Measurements from ENCODE around the gene NFIB. TPM values are rescaled to one million over a fixed set of nuclear protein-coding genes. Genes with fewer than 3 reads are reported as not detected.

Gene NFIB
- polyA plus RNA-seq, 3 donors = not detected

DNA sequence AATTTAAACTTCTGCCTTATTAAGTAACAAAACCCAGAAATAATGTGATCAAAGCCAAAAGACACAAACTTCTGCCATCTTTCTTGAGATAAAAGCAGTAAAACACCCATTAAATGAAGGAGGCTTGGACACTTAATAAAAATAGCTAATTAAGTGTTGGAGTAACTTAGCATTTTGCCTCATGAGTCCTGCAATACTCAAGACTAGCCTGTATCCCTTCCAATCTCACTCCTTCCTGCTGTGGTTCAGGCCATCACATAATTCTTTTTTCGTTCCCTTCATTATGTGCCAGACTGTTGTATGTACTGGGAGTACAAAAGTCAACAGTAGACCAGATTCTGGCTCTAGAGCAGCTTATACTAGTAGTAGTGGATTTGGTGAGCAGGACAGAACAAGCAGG is 250.2 kb downstream of the NFIB start:
- no peak for DNase-seq
- H3K27ac ChIP-seq (ENCODE audit: low read depth in 1 of 2, low read length in 2 of 2) = no peak overlapping the region
- Mint-ChIP-seq H3K9me3 (peaks cover 0 to 14% (median 8%) of the 10 kb centered on the region in 7 donors), H3K27me3 (ENCODE audit: low read depth in 3 of 3) (no peaks in the 10 kb centered on the region), H3K27ac (no peak overlapping the region), H3K4me1 (no peaks in the 10 kb centered on the region), H3K4me3 (no peak overlapping the region), H3K36me3 (no peaks in the 10 kb centered on the region)
- no peaks in the 10 kb centered on the region for H3K79me2 ChIP-seq (ENCODE audit: insufficient read depth, low read length)
- no peak overlapping the region for H3K9ac ChIP-seq (ENCODE audit: insufficient read depth, low read length, poor library complexity, severe bottlenecking)
- TF ChIP-seq, protein P1, sequence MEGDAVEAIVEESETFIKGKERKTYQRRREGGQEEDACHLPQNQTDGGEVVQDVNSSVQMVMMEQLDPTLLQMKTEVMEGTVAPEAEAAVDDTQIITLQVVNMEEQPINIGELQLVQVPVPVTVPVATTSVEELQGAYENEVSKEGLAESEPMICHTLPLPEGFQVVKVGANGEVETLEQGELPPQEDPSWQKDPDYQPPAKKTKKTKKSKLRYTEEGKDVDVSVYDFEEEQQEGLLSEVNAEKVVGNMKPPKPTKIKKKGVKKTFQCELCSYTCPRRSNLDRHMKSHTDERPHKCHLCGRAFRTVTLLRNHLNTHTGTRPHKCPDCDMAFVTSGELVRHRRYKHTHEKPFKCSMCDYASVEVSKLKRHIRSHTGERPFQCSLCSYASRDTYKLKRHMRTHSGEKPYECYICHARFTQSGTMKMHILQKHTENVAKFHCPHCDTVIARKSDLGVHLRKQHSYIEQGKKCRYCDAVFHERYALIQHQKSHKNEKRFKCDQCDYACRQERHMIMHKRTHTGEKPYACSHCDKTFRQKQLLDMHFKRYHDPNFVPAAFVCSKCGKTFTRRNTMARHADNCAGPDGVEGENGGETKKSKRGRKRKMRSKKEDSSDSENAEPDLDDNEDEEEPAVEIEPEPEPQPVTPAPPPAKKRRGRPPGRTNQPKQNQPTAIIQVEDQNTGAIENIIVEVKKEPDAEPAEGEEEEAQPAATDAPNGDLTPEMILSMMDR (IDR thresholded peaks at IDR 0.05) = no peak
- no peak overlapping the region for H2AFZ ChIP-seq (ENCODE audit: insufficient read depth, low read depth, low read length, poor library complexity, severe bottlenecking)
- no peak overlapping the region for H3K4me3 ChIP-seq (replicated peaks in 1 of 3; ENCODE audit: low read depth in 2 of 3, low read length in 3 of 3)
- H4K20me1 ChIP-seq (ENCODE audit: insufficient read depth, low read length) = no peaks in the 10 kb centered on the region
- no peaks in the 10 kb centered on the region for H3K4me1 ChIP-seq (ENCODE audit: control insufficient read depth in 1 of 2, insufficient read depth in 2 of 2, low read length in 2 of 2)
- intact Hi-C loops (cut with micrococcal nuclease) = no loop called here
- H3K9me3 ChIP-seq (replicated peaks in 1 of 2; ENCODE audit: control insufficient read depth in 1 of 2, insufficient read depth in 1 of 2, low read length in 2 of 2) = peaks cover 4 to 9% of the 10 kb centered on the region in 2 donors
- no peaks in the 10 kb centered on the region for H3K27me3 ChIP-seq (ENCODE audit: control insufficient read depth in 2 of 2, insufficient read depth in 2 of 2, low read length in 2 of 2)
- H3K36me3 ChIP-seq (replicated peaks in 1 of 2; ENCODE audit: control insufficient read depth in 1 of 2, insufficient read depth in 2 of 2, low read length in 2 of 2) = no peaks in the 10 kb centered on the region
- H3K4me2 ChIP-seq (replicated peaks; ENCODE audit: extremely low read depth, low read length, poor library complexity, severe bottlenecking) = no peak overlapping the region
- no CpG with 5 or more reads among the region's 1 CpG for WGBS (ENCODE audit: insufficient coverage)

DNA sequence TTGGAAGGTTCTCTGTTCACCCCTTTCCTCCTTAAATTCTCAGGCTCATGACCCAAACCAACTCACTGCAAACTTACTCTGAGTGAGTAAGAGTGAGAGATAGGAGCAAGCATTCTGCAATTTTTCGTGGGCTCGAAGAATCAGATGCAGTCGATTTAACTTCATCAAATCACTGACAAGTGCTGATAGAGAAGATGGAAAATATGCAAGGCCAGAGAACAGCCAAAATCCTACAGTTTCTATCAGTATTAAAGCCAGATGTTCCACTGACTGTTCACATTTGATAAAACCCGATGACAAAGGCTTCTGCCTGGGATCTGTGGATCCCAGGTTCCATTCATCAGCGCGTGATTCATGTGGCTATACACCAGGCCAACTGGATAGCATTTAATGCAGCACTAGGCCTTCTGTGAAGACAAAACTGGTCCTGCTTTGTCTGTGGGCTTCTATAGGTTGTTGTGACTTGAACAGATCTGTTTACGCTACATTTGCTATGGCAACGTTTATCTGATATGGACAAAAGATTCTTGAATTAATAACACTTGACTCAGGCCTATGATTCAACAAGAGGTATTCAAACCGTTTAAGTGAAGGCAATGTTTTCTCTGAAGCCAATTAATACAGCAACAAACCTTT is 251.2 kb downstream of the NFIB start:
- no peaks in the 10 kb centered on the region for H3K4me1 ChIP-seq (ENCODE audit: control insufficient read depth in 1 of 2, insufficient read depth in 2 of 2, low read length in 2 of 2)
- H3K27ac ChIP-seq (ENCODE audit: low read depth in 1 of 2, low read length in 2 of 2) = no peak overlapping the region
- intact Hi-C loops (cut with micrococcal nuclease) = no loop called here
- Mint-ChIP-seq H3K4me3 (no peak overlapping the region), H3K27me3 (ENCODE audit: low read depth in 3 of 3) (peaks cover 0 to 1% (median 0%) of the 10 kb centered on the region in 3 donors), H3K4me1 (no peaks in the 10 kb centered on the region), H3K9me3 (peaks cover 0 to 17% (median 9%) of the 10 kb centered on the region in 7 donors), H3K27ac (no peak overlapping the region), H3K36me3 (no peaks in the 10 kb centered on the region)
- no peaks in the 10 kb centered on the region for H4K20me1 ChIP-seq (ENCODE audit: insufficient read depth, low read length)
- H3K4me2 ChIP-seq (replicated peaks; ENCODE audit: extremely low read depth, low read length, poor library complexity, severe bottlenecking) = no peak overlapping the region
- no peak overlapping the region for H2AFZ ChIP-seq (ENCODE audit: insufficient read depth, low read depth, low read length, poor library complexity, severe bottlenecking)
- H3K9me3 ChIP-seq (replicated peaks in 1 of 2; ENCODE audit: control insufficient read depth in 1 of 2, insufficient read depth in 1 of 2, low read length in 2 of 2) = peaks cover 4 to 15% of the 10 kb centered on the region in 2 donors
- TF ChIP-seq, protein P1 (IDR thresholded peaks at IDR 0.05) = no peak
- no peak overlapping the region for H3K9ac ChIP-seq (ENCODE audit: insufficient read depth, low read length, poor library complexity, severe bottlenecking)
- DNase-seq = no peak
- no peaks in the 10 kb centered on the region for H3K36me3 ChIP-seq (replicated peaks in 1 of 2; ENCODE audit: control insufficient read depth in 1 of 2, insufficient read depth in 2 of 2, low read length in 2 of 2)
- 94% methylated on average over 3 of the region's 9 CpGs for WGBS (ENCODE audit: insufficient coverage)
- H3K79me2 ChIP-seq (ENCODE audit: insufficient read depth, low read length) = no peaks in the 10 kb centered on the region
- H3K4me3 ChIP-seq (replicated peaks in 1 of 3; ENCODE audit: low read depth in 2 of 3, low read length in 3 of 3) = no peak overlapping the region
- H3K27me3 ChIP-seq (ENCODE audit: control insufficient read depth in 2 of 2, insufficient read depth in 2 of 2, low read length in 2 of 2) = no peaks in the 10 kb centered on the region

Data from CD14-positive monocyte (primary cell).